Amniotic stem cell (primary cell): ENCODE data around the gene UXS1.
"Not testable (repeated sequence)": the region's sequence is repeated elsewhere in the genome, so short reads cannot be mapped to it uniquely, and the experiment has no call there.

ENCODE experiments used
- DNase-seq: peaks from one replicate; lab custom pipeline; 2025; lab: John Stamatoyannopoulos, UW

UXS1 gene

DNA sequence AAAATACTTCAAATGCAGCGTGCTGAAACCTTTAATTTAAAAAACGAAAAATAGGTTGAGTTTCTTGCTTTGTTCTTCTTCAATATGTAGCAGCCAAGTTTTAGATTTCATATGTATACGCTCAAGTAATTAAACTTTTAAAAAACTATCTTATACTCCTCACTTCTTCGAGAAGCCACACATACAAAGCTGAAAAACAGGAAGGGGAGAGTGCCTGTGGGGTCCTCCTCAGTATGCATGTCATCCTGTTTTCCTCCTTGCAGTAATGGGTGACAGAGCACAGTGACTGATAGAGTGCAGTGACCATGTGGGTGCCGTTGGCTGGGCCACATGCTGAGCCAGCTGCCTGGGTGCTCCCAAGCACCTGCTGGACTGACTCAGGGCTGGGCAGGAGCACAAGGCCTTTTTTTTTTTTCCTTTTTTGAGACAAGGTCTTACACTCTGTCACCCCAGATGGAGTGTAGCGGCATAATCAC, 33.3 kb downstream of the UXS1 start:
- no peak for DNase-seq

- DNase-seq: no peak
Measured at GRCh38 chr2:106159866-106160785, 34.0 kb downstream of the UXS1 start.

DNA sequence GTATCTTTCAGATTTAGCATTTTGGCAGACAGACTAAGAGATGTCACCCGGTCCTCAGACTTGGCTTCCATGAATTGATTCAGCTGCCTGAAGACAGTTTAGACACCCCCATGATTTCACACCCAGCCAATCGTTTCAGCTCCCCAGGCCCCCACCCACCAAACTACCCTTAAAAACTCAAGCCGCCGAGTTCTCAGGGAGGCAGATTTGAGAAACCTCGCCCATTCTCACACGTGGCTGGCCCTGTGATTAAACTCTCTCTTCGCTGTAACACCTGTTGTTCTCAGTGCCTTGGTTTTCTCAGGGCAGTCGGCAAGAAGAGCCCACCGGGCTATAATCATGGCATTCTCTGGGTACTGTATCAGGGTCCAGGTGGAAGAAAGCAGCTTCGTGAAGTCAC, 35.2 kb downstream of the UXS1 start:
- no peak for DNase-seq

GRCh38 chr2:106158131-106158530, 36.0 kb downstream of the UXS1 start:
- DNase-seq: no peak

DNA sequence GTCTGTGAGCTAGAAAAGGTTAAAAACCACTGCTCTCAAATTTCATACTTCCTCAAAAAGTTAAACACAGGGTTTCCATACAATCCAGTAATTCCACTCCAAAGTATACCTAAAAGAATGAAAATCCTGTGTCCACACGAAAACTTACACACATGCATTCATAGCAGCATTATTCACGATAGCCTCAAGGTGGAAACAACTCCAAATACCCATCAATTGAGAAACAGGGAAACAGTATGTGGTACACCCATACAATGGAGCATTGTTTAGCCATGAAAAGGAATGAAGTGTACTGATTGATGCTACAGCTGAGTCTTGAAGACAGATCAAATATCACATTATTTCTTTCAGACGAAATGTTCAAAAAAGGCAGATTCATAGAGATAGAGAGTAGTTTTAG, 36.7 kb downstream of the UXS1 start:
- no peak for DNase-seq

GRCh38 chr2:106156305-106157296, 37.5 kb downstream of the UXS1 start:
- DNase-seq: no peak

GRCh38 chr2:106153781-106154180, 40.3 kb downstream of the UXS1 start:
- DNase-seq: no peak

GRCh38 chr2:106147665-106148064, 46.4 kb downstream of the UXS1 start:
- no peak for DNase-seq

DNA sequence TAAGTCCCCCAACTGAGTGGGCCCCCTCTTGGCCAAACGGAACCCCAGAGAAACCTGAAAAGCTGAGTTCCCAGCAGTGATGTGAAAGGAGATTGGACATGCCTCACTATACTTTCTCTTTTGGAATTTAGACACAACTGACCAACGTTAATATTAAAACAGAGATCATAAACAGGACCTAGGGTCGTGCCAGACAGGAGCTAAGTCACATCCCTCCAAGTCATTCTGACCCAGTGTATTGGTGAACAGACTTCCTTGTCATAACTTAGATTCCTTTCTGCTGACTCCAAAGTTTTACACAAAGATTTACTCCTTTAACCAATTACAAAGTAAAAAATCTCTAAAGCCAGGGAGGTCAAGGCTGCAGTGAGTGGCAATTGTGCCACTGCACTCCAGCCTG, 46.9 kb downstream of the UXS1 start:
- peak; percentile 13 for DNase-seq

DNA sequence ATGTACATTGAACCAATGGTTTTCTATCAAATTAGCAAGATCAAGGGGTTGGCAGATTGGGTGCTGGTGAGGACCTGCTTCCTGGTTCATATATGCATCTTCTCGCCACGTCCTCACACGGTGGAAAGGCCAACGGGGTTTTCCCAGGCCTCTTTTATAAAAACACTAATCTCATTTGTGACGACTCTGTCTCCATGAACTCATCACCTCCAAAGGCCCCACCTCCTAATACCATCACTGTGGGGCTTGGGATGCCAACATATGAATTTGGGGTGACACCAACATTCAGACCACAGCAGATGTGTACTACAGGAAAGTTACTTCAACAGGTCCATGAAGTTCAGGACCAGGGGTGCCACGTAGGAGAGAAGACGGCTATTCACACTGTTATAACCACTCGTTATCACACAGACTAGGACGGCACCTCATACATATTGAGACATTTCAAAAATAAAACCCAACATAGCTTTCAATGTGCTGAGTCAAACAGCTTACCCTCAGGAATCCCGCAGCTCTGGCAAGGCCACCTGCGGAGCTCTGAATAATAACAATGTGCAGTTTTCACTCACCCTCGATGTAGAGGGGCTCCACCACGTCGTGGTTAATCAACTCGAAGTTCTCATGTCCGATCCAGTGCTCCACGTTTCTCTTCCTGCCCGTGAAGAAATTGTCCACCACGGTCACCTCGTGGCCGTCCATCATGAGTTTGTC, 49.3 kb downstream of the UXS1 start:
- DNase-seq: no peak

DNA sequence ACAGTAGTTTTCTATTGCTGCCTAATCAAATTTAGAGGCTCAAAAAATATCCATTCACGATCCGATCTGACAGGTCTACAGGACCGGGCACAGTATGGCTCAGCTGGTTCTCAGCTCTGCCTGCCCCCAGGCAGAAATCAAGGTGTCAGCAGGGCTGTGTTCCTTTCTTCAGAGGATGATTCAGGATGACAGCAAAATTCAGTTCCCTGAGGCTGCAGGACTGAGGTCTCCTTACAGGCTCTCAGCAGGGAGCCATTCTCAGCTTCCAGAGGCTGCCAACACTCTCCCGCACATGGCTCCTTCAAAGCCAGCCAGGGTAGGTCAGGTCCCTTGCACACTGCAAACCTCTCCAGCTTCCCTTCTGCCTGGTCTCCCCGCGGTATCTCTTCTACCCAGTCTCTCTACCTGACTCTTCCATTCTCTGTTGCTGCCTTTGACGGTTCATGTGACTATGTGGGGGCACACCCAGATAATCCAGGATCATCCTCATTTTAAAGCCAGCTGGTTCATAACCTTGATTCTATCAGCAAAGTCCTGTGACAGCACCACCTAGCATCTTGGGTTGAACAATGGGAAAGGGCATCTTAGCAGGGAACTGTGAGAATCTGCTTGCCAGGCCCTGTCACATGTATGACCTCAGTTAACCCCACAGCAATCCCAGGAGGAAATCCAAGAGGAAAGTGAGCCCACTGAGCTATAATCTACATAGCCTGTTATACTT, 50.4 kb downstream of the UXS1 start:
- no peak for DNase-seq

- DNase-seq: no peak
Measured at GRCh38 chr2:106142683-106143082, 51.4 kb downstream of the UXS1 start.

DNA sequence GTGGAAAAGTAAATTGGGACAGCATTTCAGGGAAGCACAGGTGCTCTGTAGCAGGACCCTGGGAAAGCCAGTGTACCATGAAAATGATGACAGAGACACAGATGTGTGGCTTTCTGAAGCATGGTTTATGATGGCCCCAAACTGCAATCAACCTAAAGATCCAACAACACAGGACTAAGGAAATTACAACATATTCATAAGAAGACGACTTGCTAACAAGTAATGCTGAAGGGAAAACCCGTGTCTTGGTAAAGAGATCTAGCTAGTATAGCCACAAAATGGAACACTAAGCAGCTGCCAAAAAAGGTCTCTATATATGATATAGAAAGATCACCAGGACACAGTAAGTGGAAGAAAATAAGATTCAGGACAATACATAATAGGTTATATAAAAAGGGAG, 53.2 kb downstream of the UXS1 start:
- no peak for DNase-seq

- no peak for DNase-seq
Measured at GRCh38 chr2:106140113-106140512, 54.0 kb downstream of the UXS1 start.

DNA sequence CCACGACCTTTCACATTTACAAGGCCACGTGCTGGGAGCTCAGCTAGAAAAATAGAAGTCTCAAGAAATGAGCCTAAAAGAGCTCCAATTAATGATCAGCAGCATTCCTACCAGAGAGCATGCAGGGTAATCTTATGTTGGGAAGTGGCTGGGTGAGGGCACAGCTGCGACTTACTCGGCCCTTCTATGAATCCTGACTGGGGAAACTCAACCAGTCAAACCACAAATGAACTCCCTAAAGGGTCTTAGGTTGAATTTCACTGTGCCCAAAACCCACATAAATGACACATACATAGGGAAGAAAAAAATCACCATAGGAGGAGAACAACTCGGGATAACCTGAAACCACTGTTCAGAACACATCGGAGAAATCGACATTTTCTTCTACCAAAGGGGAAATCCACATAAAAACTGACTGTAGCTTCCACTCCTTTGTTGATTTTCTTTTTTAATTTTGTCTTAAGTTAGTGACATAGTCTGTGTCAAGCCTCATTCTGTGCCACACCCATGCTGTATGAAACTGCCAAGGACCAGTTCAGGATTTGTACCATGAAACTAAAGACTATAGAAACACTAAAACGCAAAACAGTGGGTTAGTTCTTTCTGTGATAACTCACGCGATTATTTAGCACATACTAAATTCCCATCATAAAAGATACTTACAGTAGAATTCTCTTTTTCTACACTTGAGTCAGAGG, 54.7 kb downstream of the UXS1 start:
- no peak for DNase-seq

DNA sequence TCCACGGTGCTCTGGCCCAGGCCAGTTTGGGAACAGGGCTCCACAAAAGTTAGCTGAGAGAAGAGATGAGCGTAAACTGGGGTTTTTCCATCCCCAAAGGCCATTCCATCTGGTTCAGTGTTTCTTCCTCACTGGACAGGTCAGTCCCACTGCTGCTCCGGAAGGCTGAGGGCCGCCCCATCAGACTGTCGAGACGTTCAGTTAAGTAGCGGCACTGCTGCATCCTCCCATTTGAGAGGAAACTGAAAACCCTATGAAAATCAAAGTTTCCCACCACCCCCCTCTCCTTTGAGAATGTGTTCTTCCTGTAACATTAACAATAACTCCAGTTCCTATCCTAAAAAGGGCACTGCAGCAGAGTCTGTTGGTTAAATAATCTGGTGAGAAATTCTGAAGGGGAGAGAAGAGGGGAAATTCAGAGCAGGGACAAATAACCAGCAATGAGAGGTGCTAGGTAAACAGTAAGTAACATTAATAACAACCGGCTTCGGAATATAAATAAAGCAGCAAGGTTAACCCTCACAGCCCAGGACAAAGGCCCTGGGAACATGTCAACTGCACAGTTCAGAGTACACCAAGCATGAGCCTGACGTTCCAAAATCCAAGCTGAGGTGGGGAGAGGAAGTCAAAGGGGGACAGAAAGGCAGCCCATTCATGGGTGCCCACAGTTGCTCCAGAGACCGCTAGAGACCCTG, 55.4 kb downstream of the UXS1 start:
- DNase-seq: no peak

- DNase-seq: no peak
Measured at GRCh38 chr2:106137731-106138521, 56.2 kb downstream of the UXS1 start.

DNA sequence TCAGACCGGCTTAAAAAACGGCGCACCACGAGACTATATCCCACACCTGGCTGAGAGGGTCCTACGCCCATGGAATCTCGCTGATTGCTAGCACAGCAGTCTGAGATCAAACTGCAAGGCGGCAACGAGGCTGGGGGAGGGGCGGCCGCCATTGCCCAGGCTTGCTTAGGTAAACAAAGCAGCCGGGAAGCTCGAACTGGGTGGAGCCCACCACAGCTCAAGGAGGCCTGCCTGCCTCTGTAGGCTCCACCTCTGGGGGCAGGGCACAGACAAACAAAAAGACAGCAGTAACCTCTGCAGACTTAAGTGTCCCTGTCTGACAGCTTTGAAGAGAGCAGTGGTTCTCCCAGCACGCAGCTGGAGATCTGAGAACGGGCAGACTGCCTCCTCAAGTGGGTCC, 62.9 kb downstream of the UXS1 start:
- DNase-seq: not testable (repeated sequence)
